ENCODE measurements around the gene UBE4A. TPM values are rescaled to one million over a fixed set of nuclear protein-coding genes. Genes with fewer than 3 reads are reported as not detected.

UBE4A gene
- total RNA-seq, 1 experiment from 2014 or later: 30.8 TPM

DNA sequence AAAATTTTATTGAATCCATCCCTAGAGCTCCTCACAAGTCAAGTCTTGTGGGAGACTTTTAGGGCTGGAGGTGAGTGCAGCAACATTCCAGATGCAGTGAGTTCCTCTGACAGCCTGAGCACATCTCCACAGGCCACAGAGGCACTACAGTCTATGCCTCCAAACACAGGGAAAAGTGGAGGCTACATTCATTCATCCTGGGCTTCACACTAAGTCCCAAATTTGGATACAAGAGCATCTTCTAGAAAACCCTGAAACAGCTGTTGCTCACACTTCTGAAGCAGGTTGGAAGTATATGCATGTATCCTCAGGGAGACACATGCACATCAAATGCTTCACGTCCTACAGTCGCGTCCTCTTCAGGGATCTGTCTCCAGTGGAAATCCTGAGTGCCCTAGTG lies 18.1 kb upstream of the UBE4A start:
- no peak overlapping the region for H3K4me3 Mint-ChIP-seq (ENCODE audit: low read depth, unreplicated experiment)
- no peak overlapping the region for H3K27ac Mint-ChIP-seq (ENCODE audit: unreplicated experiment)
- peaks cover 54% of the 10 kb centered on the region for H3K27me3 Mint-ChIP-seq (ENCODE audit: unreplicated experiment)
- intact Hi-C loops (cut with micrococcal nuclease; ENCODE audit: unreplicated experiment): no loop called here
- CTCF ChIA-PET: no interaction called here
- BruUV-seq (replicated peaks): no TSS peak
- no peak for DNase-seq
- H3K36me3 Mint-ChIP-seq (ENCODE audit: insufficient read depth, unreplicated experiment): no peaks in the 10 kb centered on the region
- H3K4me1 Mint-ChIP-seq (ENCODE audit: low read depth, unreplicated experiment): peaks cover 5% of the 10 kb centered on the region
- TF ChIP-seq, protein P1, sequence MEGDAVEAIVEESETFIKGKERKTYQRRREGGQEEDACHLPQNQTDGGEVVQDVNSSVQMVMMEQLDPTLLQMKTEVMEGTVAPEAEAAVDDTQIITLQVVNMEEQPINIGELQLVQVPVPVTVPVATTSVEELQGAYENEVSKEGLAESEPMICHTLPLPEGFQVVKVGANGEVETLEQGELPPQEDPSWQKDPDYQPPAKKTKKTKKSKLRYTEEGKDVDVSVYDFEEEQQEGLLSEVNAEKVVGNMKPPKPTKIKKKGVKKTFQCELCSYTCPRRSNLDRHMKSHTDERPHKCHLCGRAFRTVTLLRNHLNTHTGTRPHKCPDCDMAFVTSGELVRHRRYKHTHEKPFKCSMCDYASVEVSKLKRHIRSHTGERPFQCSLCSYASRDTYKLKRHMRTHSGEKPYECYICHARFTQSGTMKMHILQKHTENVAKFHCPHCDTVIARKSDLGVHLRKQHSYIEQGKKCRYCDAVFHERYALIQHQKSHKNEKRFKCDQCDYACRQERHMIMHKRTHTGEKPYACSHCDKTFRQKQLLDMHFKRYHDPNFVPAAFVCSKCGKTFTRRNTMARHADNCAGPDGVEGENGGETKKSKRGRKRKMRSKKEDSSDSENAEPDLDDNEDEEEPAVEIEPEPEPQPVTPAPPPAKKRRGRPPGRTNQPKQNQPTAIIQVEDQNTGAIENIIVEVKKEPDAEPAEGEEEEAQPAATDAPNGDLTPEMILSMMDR (IDR thresholded peaks at IDR 0.05; ENCODE audit: unreplicated experiment): no peak
- peaks cover 3% of the 10 kb centered on the region for H3K9me3 Mint-ChIP-seq (ENCODE audit: low read depth, unreplicated experiment)

DNA sequence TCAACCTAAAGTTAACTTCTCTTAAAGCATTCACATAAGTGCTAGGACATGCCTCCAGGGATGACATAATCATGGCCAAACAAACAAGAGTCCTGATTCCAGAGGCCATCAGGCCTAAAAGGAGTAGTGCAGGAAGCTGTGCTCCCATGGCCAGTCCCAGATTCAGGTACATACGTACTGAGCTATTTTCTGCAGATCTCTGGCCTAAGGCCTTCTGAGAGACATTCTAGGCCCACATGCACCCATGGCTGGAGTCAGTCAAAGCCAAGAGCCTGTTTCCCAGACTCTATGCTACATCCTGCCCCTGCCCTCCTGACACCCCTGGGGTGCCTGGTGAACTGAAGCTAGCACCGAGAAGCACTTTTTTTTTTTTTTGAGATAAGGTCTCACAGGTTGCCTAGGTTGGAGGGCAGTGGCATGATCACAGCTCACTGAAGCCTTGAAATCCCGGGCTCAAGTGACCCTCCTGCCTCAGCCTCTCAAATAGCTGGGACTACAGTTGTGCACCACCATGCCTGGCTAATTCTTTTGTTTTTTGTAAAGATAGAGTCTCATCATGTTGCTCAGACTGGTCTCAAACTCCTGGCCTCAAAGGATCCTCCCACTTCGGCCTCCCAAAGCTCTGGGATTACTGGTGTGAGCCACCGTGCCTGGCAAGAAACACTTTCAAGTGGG lies 17.4 kb upstream of the UBE4A start:
- BruUV-seq (replicated peaks): no TSS peak
- peaks cover 5% of the 10 kb centered on the region for H3K4me1 Mint-ChIP-seq (ENCODE audit: low read depth, unreplicated experiment)

DNA sequence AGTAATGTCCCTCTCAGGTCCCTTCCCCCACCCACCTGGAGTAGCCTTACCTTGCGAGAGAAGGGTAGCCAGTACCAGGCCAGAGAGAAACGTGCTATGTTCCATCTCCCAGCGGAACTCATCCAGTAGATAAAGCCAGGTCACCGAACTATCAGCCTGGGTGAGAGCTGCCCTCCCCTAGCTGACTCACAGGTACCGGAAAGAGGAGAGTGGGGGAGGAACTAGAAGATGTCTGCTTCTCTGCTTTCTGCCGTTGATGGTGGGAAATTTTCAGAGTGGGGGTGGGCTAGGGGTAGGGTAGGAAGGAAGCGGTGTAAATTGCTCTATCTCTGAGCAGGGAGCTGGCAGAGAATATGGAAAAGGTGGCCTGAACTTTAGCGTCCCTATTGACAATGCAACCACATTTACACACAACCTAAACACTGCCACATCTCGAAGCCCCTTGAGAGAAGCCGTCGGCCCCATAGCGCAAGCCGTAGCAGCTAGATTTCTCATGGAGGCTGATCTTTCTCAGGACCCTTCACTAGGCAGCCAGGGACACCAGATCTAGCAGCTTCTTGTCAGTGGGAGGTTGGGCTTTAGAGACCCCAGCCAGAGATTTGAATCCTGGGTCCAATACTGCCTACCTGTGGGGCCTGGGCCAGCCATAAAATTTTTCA lies 16.8 kb upstream of the UBE4A start, which contains the start of gene CD3D:
Gene CD3D, minus strand, starts transcription at position 203 of the 659 bp plus-strand sequence. Its CDS starts 98 bp downstream, at position 105.
- H3K27ac Mint-ChIP-seq (ENCODE audit: unreplicated experiment): no peak within 1 kb of the TSS
- BruUV-seq (replicated peaks): no TSS peak
- no peak within 1 kb of the TSS for H3K4me3 Mint-ChIP-seq (ENCODE audit: low read depth, unreplicated experiment)
- peaks cover 3% of the 10 kb centered on the region for H3K9me3 Mint-ChIP-seq (ENCODE audit: low read depth, unreplicated experiment)
- peaks cover 68% of the 10 kb centered on the region for H3K27me3 Mint-ChIP-seq (ENCODE audit: unreplicated experiment)
- H3K36me3 Mint-ChIP-seq (ENCODE audit: insufficient read depth, unreplicated experiment): no peaks in the 10 kb centered on the region
- intact Hi-C loops (cut with micrococcal nuclease; ENCODE audit: unreplicated experiment): no loop called here
- CTCF ChIA-PET: interaction anchor here (0.6 kb wide), 1 partner anchor 8 kb away, joined by 6 read pairs; no protein-coding TSS in a partner anchor
- no peak for DNase-seq
- H3K4me1 Mint-ChIP-seq (ENCODE audit: low read depth, unreplicated experiment): peaks cover 5% of the 10 kb centered on the region
- TF ChIP-seq, protein P1 (IDR thresholded peaks at IDR 0.05; ENCODE audit: unreplicated experiment): no peak

More for the DNA sequence above, 17.4 kb upstream of the UBE4A start:
- H3K27ac Mint-ChIP-seq (ENCODE audit: unreplicated experiment): no peak overlapping the region
- peaks cover 61% of the 10 kb centered on the region for H3K27me3 Mint-ChIP-seq (ENCODE audit: unreplicated experiment)
- DNase-seq: no peak
- H3K4me3 Mint-ChIP-seq (ENCODE audit: low read depth, unreplicated experiment): no peak overlapping the region
- peaks cover 3% of the 10 kb centered on the region for H3K9me3 Mint-ChIP-seq (ENCODE audit: low read depth, unreplicated experiment)
- no peaks in the 10 kb centered on the region for H3K36me3 Mint-ChIP-seq (ENCODE audit: insufficient read depth, unreplicated experiment)
- TF ChIP-seq, protein P1 (IDR thresholded peaks at IDR 0.05; ENCODE audit: unreplicated experiment): no peak
- intact Hi-C loops (cut with micrococcal nuclease; ENCODE audit: unreplicated experiment): no loop called here
- CTCF ChIA-PET: no interaction called here

DNA sequence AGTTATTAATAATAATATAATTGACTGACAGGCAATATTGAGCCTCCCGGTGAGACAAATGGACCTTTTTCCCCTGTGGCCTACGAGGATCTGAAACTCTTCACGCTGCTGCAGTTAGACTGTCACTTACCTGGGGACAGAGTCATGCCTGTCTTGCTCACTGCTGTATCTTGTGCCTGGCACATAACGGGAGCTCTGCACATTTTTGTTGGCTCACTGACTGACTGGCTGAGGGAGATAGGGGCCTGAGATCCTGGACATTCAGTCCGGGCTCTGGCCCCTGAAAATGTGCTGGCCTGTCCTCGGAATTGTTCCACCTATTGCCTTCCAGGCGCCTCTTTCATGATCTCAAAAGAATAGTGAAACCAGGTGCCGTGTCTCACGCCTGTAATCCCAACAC lies 16.2 kb upstream of the UBE4A start:
- H3K4me1 Mint-ChIP-seq (ENCODE audit: low read depth, unreplicated experiment): peaks cover 5% of the 10 kb centered on the region
- intact Hi-C loops (cut with micrococcal nuclease; ENCODE audit: unreplicated experiment): no loop called here
- H3K9me3 Mint-ChIP-seq (ENCODE audit: low read depth, unreplicated experiment): peaks cover 3% of the 10 kb centered on the region
- peaks cover 73% of the 10 kb centered on the region for H3K27me3 Mint-ChIP-seq (ENCODE audit: unreplicated experiment)
- no TSS peak for BruUV-seq (replicated peaks)
- TF ChIP-seq, protein P1 (IDR thresholded peaks at IDR 0.05; ENCODE audit: unreplicated experiment): no peak
- no peak overlapping the region for H3K27ac Mint-ChIP-seq (ENCODE audit: unreplicated experiment)
- H3K36me3 Mint-ChIP-seq (ENCODE audit: insufficient read depth, unreplicated experiment): no peaks in the 10 kb centered on the region
- CTCF ChIA-PET: no interaction called here
- H3K4me3 Mint-ChIP-seq (ENCODE audit: low read depth, unreplicated experiment): no peak overlapping the region
- no peak for DNase-seq

All from Calu3 (cell line).